H1 (cell line): ENCODE measurements around the gene PPP2R2D. TPM values are rescaled to one million over a fixed set of nuclear protein-coding genes. Genes with fewer than 3 reads are reported as not detected.

Experiments used
- CTCF ChIA-PET: fragments of 300-600 bp; sonication (Branson Sonifier 250); formaldehyde crosslinking; loops from one replicate; lab custom pipeline; 2021; ENCODE audit not compliant: partially characterized antibody; lab: Charles Lee
- POLR2A ChIA-PET: fragments of 300-600 bp; sonication (Branson Sonifier 250); formaldehyde crosslinking; loops from one replicate; lab custom pipeline; 2021; ENCODE audit warnings: inconsistent platforms; ENCODE audit not compliant: partially characterized antibody; lab: Charles Lee
- DNase-seq, 2 experiments: peaks; one replicate each; pipeline versions ENCODE4 v3.0.0 to v3.0.0-alpha.2; 2010 to 2022; ENCODE audit warnings: low spot score in 2 of 2, low read depth in 1 of 2, mixed read lengths in 1 of 2
- FAIRE-seq: peaks from 2 replicates; lab custom pipeline; 2011; peaks lifted over from hg19 to GRCh38; lab: Jason Lieb, UNC
- H2AFZ ChIP-seq: 2 replicates; pipeline ENCODE4 v1.8.1; 2012; ENCODE audit warnings: low read length, inconsistent platforms
- H2AK5ac ChIP-seq: 2 replicates; pipeline ENCODE4 v1.6.1; 2013; ENCODE audit warnings: low read depth, low read length
- H2BK120ac ChIP-seq: replicated peaks from 2 replicates; pipeline ENCODE3; 2013; ENCODE audit warnings: low read depth, low read length, inconsistent platforms
- H2BK12ac ChIP-seq: 2 replicates; pipeline ENCODE4 v1.6.1; 2013; ENCODE audit warnings: low read depth, low read length
- H2BK15ac ChIP-seq: 2 replicates; pipeline ENCODE4 v1.6.1; 2013; ENCODE audit warnings: low read length
- H2BK20ac ChIP-seq: 2 replicates; pipeline ENCODE4 v1.6.1; 2013; ENCODE audit warnings: low read length
- H2BK5ac ChIP-seq: 2 replicates; pipeline ENCODE4 v1.6.1; 2013; ENCODE audit warnings: low read depth, low read length
- H3K14ac ChIP-seq: 2 replicates; pipeline ENCODE4 v1.6.1; 2013; ENCODE audit warnings: inconsistent platforms; ENCODE audit not compliant: insufficient read length
- H3K18ac ChIP-seq: 2 replicates; pipeline ENCODE4 v1.6.1; 2013; ENCODE audit warnings: low read length; ENCODE audit errors: extremely low read depth
- H3K23ac ChIP-seq: 2 replicates; pipeline ENCODE4 v1.6.1; 2013; ENCODE audit warnings: inconsistent platforms; ENCODE audit not compliant: insufficient read length
- H3K23me2 ChIP-seq: 2 replicates; pipeline ENCODE4 v1.6.1; 2013; ENCODE audit warnings: low read depth, low read length
- H3K27ac ChIP-seq: 2 replicates; pipeline ENCODE4 v1.6.1; 2011; ENCODE audit warnings: low read depth, low read length, inconsistent platforms
- H3K27me3 ChIP-seq, 4 experiments: replicated peaks in 1 of 4; 1 replicate in 1 of 4; 2 replicates in 3 of 4; pipeline versions ENCODE4 v1.6.1 to v1.8.1; 2011 to 2013; ENCODE audit warnings: low read length in 3 of 4, mild to moderate bottlenecking in 3 of 4, inconsistent platforms in 2 of 4, mixed read lengths in 2 of 4, moderate library complexity in 1 of 4; ENCODE audit not compliant: control insufficient read depth in 3 of 4, insufficient read depth in 3 of 4; ENCODE audit errors: extremely low read depth in 1 of 4
- H3K36me3 ChIP-seq, 4 experiments: 2 replicates each; pipeline versions ENCODE4 v1.6.1 to v1.8.1; 2011 to 2013; ENCODE audit warnings: mild to moderate bottlenecking in 4 of 4, low read length in 3 of 4, moderate library complexity in 2 of 4, control low read depth in 1 of 4, inconsistent platforms in 1 of 4; ENCODE audit not compliant: insufficient read depth in 4 of 4, control insufficient read depth in 2 of 4
- H3K4ac ChIP-seq: replicated peaks from 2 replicates; pipeline ENCODE3; 2013; ENCODE audit warnings: low read length, low read depth, mixed read lengths, inconsistent platforms; ENCODE audit not compliant: insufficient read length
- H3K4me1 ChIP-seq, 4 experiments: replicated peaks in 1 of 4; 1 replicate in 1 of 4; 2 replicates in 3 of 4; pipeline versions ENCODE4 v1.6.1 to v1.8.1; 2011 to 2013; ENCODE audit warnings: low read length in 3 of 4, inconsistent platforms in 2 of 4, mixed read lengths in 1 of 4; ENCODE audit not compliant: insufficient read depth in 4 of 4, control insufficient read depth in 3 of 4
- H3K4me2 ChIP-seq, 2 experiments: 2 replicates each; pipeline versions ENCODE4 v1.6.1 to v1.8.1; 2011 to 2013; ENCODE audit warnings: low read depth in 2 of 2, low read length in 2 of 2, control low read depth in 1 of 2, inconsistent platforms in 1 of 2, mild to moderate bottlenecking in 1 of 2; ENCODE audit not compliant: insufficient read depth in 1 of 2
- H3K4me3 ChIP-seq, 4 experiments: fragments of 200-600, 300-600 bp in 1 of 4; sonication (generic), shearing (Covaris generic), sonication (Bioruptor Twin) in 1 of 4; 2 replicates each; pipeline versions ENCODE4 v1.5.1 to v1.8.1; 2011 to 2016; ENCODE audit warnings: low read length in 4 of 4, low read depth in 3 of 4, control low read depth in 2 of 4, inconsistent platforms in 2 of 4, mild to moderate bottlenecking in 2 of 4, mixed read lengths in 1 of 4, moderate library complexity in 1 of 4; ENCODE audit not compliant: insufficient read depth in 2 of 4; ENCODE audit errors: extremely low read depth in 1 of 4
- H3K56ac ChIP-seq: replicated peaks from 2 replicates; pipeline ENCODE3; 2013; ENCODE audit warnings: low read depth, mild to moderate bottlenecking, mixed read lengths, low read length, inconsistent platforms; ENCODE audit not compliant: insufficient read length
- H3K79me1 ChIP-seq: 2 replicates; pipeline ENCODE4 v1.6.1; 2013; ENCODE audit warnings: low read depth, low read length, control low read depth
- H3K79me2 ChIP-seq, 2 experiments: 2 replicates each; pipeline versions ENCODE4 v1.6.1 to v1.8.1; 2012 to 2013; ENCODE audit warnings: low read length in 2 of 2, mild to moderate bottlenecking in 2 of 2, inconsistent platforms in 1 of 2; ENCODE audit not compliant: insufficient read depth in 2 of 2, control insufficient read depth in 1 of 2
- H3K9ac ChIP-seq, 4 experiments: replicated peaks in 1 of 4; 1 replicate in 1 of 4; 2 replicates in 3 of 4; pipeline versions ENCODE4 v1.6.1 to v1.8.1; 2011 to 2013; ENCODE audit warnings: low read depth in 3 of 4, low read length in 3 of 4, control low read depth in 2 of 4, mild to moderate bottlenecking in 2 of 4, moderate library complexity in 2 of 4, inconsistent platforms in 1 of 4; ENCODE audit errors: extremely low read depth in 1 of 4
- H3K9me3 ChIP-seq, 2 experiments: 2 replicates each; pipeline versions ENCODE4 v1.6.1 to v1.8.1; 2012 to 2013; ENCODE audit warnings: mild to moderate bottlenecking in 2 of 2, moderate library complexity in 2 of 2, control low read depth in 1 of 2, inconsistent platforms in 1 of 2, low read depth in 1 of 2, low read length in 1 of 2, mixed read lengths in 1 of 2; ENCODE audit not compliant: insufficient read depth in 2 of 2
- H4K20me1 ChIP-seq, 2 experiments: replicated peaks in 1 of 2; 2 replicates each; pipeline versions ENCODE3 to v1.8.1; 2011 to 2013; ENCODE audit warnings: inconsistent platforms in 2 of 2, low read length in 2 of 2, mild to moderate bottlenecking in 1 of 2; ENCODE audit not compliant: insufficient read depth in 2 of 2, control insufficient read depth in 1 of 2
- H4K5ac ChIP-seq: 2 replicates; pipeline ENCODE4 v1.6.1; 2013; ENCODE audit warnings: low read length, low read depth, mixed read lengths, inconsistent platforms; ENCODE audit not compliant: insufficient read length
- H4K8ac ChIP-seq: 2 replicates; pipeline ENCODE4 v1.8.0; 2013; ENCODE audit warnings: mild to moderate bottlenecking, moderate library complexity, low read length, inconsistent platforms; ENCODE audit not compliant: insufficient read depth; ENCODE audit errors: extremely low read depth
- H4K91ac ChIP-seq: replicated peaks from 2 replicates; pipeline ENCODE3; 2013; ENCODE audit warnings: low read length, mixed read lengths, inconsistent platforms; ENCODE audit not compliant: insufficient read length
- ASH2L ChIP-seq: fragments of 200-600, 300-600 bp; sonication (generic); IDR thresholded peaks from one replicate; pipeline ENCODE4 v1.7.1; 2017; ENCODE audit warnings: low read length
- BRCA1 ChIP-seq: IDR thresholded peaks from 2 replicates; pipeline ENCODE4 v1.6.1; 2012; ENCODE audit warnings: low read depth, low read length, improper control_type of control experiment
- JUN ChIP-seq: IDR thresholded peaks from 2 replicates; pipeline ENCODE4 v1.6.1; 2011; ENCODE audit warnings: low read depth, mild to moderate bottlenecking, improper control_type of control experiment, low read length
- NANOG ChIP-seq: IDR thresholded peaks from 2 replicates; pipeline ENCODE4 v1.6.1; 2011; ENCODE audit warnings: low read length, low read depth, mild to moderate bottlenecking, inconsistent platforms; ENCODE audit not compliant: insufficient read depth, poor library complexity, severe bottlenecking
- POLR2AphosphoS5 ChIP-seq: IDR thresholded peaks from 2 replicates; pipeline ENCODE4 v1.6.1; 2011; ENCODE audit warnings: low read depth, low read length
- RAD21 ChIP-seq, 2 experiments: IDR thresholded peaks in 1 of 2; conservative IDR thresholded peaks in 1 of 2; 2 replicates each; pipeline ENCODE4 v1.6.1; 2011; ENCODE audit warnings: low read depth in 2 of 2, low read length in 2 of 2, improper control_type of control experiment in 1 of 2, inconsistent platforms in 1 of 2, mild to moderate bottlenecking in 1 of 2, moderate library complexity in 1 of 2
- SIRT6 ChIP-seq: IDR thresholded peaks from one replicate; pipeline ENCODE4 v1.7.1; 2012; ENCODE audit warnings: low read length, inconsistent platforms
- SP2 ChIP-seq: IDR thresholded peaks from 2 replicates; pipeline ENCODE4 v1.6.1; 2012; ENCODE audit warnings: mild to moderate bottlenecking, low read length, inconsistent platforms
- SP4 ChIP-seq: IDR thresholded peaks from 2 replicates; pipeline ENCODE4 v1.6.1; 2012; ENCODE audit warnings: low read length, inconsistent platforms
- SRF ChIP-seq: IDR thresholded peaks from 2 replicates; pipeline ENCODE4 v1.6.1; 2011; ENCODE audit warnings: mild to moderate bottlenecking, low read depth, low read length, moderate library complexity
- TBP ChIP-seq: IDR thresholded peaks from 2 replicates; pipeline ENCODE4 v1.6.1; 2011; ENCODE audit warnings: low read depth, low read length, improper control_type of control experiment
- ZNF274 ChIP-seq: IDR thresholded peaks from 2 replicates; pipeline ENCODE4 v1.7.0; 2012; ENCODE audit warnings: low read length, borderline replicate concordance; ENCODE audit errors: extremely low read depth
- WGBS, 2 experiments: shearing (Covaris generic) in 1 of 2; methylation state at CpG; one replicate each; pipeline versions ENCODE4 v1.1.6 to v1.1.7; 2013 to 2015; ENCODE audit warnings: low lambda C conversion rate in 2 of 2, mixed read lengths in 2 of 2, inconsistent platforms in 1 of 2, low coverage in 1 of 2, missing lambda C conversion rate in 1 of 2; ENCODE audit not compliant: insufficient replicate concordance in 2 of 2, insufficient coverage in 1 of 2, insufficient read length in 1 of 2; ENCODE audit errors: extremely low coverage in 1 of 2, missing lambda C conversion rate in 1 of 2; 5-methylcytosine and 5-hydroxymethylcytosine counted together
- polyA plus RNA-seq, 7 experiments: library from polyadenylated mRNA; depleted of rRNA in 3 of 7; stranded (reverse) in 5 of 7; unstranded in 2 of 7; fragments of >200 nt in 5 of 7; fragments of 200-250 nt in 2 of 7; gene quantifications; 1 replicate in 5 of 7; 2 replicates in 1 of 7; 4 replicates in 1 of 7; pipeline versions ENCODE4 v1.2.1 to v1.2.3, GENCODE V29; 2011 to 2013; ENCODE audit warnings: missing spikeins in 2 of 7, mixed read lengths in 2 of 7
- total RNA-seq: library from RNA; stranded (reverse); fragmentation: NEBNext Ultra II Directional; extraction: Animal tissue kit (Norgen Biotek cat#: 25700); gene quantifications from 2 replicates; pipeline ENCODE4 v1.2.1, GENCODE V29; 2021

Gene PPP2R2D
- total and polyA plus RNA-seq, 2 of the 8 experiments (the other 6 are each of a cell fraction or from before 2014, with no cell fraction given), result 25.4 to 32.8 TPM

- Histone ChIP-seq H3K4me2 (no peak overlapping the region), H3K27ac (no peak overlapping the region), H3K9ac (no peak overlapping the region), H3K4ac (no peak overlapping the region), H3K4me1 (no peaks in the 10 kb centered on the region; a peak in 1 of 7 replicates), H2BK15ac (no peak overlapping the region), H2AK5ac (no peak overlapping the region), H3K36me3 (peaks cover 0 to 23% (median 9%) of the 10 kb centered on the region in 4 experiments; a peak in 6 of 8 replicates), H2BK20ac (no peak overlapping the region), H2BK12ac (no peak overlapping the region), H3K79me1 (peaks cover 3% of the 10 kb centered on the region; the same call in 1 of the 2 replicates), H3K4me3 (no peak overlapping the region), H4K8ac (no peak overlapping the region), H3K14ac (no peak overlapping the region), H3K23me2 (no peaks in the 10 kb centered on the region), H2BK5ac (no peak overlapping the region), H4K5ac (no peak overlapping the region), H4K20me1 (peaks cover 0 to 7% of the 10 kb centered on the region in 2 experiments), H3K18ac (no peak overlapping the region), H3K79me2 (no peaks in the 10 kb centered on the region), H2BK120ac (no peak overlapping the region), H3K23ac (no peak overlapping the region), H3K56ac (no peak overlapping the region), H2AFZ (no peak overlapping the region), H3K9me3 (peaks cover 0 to 3% of the 10 kb centered on the region in 2 experiments; a peak in 1 of 4 replicates), H3K27me3 (no peaks in the 10 kb centered on the region), H4K91ac (no peak overlapping the region)
- CTCF ChIA-PET, result interaction anchor here (0.6 to 1.8 kb wide), 10 partner anchors 12 to 508 kb away, joined by 3 to 9 read pairs (median 4); no protein-coding TSS in a partner anchor
- POLR2A ChIA-PET, result interaction anchor here (0.8 to 2.9 kb wide), 6 partner anchors 11 to 130 kb away, joined by 3 to 20 read pairs (median 4); partner anchors contain the start of gene PPP2R2D
- WGBS, 2 experiments, result 92% methylated on average over 26 of the region's 26 CpGs; no CpG with 5 or more reads in 1 of the 2 experiments
- FAIRE-seq (no peak), DNase-seq (no peak)
- TF ChIP-seq JUN (no peak), SIRT6 (no peak), ZNF274 (no peak), SP4 (no peak), ASH2L (no peak), SRF (no peak), SP2 (no peak), TBP (no peak), POLR2AphosphoS5 (no peak), NANOG (no peak), RAD21 (IDR thresholded peaks at IDR 0.05 in 1 of 2, conservative IDR thresholded peaks at IDR 0.05 in 1 of 2; ENCODE audit: low read depth in 2 of 2, low read length in 2 of 2) (no peak), BRCA1 (no peak)
Observed at GRCh38 chr10:131961047-131961776, 60.4 kb downstream of the PPP2R2D start.
